Measurements from ENCODE around the gene RHOBTB1.

The RHOBTB1 gene

DNA sequence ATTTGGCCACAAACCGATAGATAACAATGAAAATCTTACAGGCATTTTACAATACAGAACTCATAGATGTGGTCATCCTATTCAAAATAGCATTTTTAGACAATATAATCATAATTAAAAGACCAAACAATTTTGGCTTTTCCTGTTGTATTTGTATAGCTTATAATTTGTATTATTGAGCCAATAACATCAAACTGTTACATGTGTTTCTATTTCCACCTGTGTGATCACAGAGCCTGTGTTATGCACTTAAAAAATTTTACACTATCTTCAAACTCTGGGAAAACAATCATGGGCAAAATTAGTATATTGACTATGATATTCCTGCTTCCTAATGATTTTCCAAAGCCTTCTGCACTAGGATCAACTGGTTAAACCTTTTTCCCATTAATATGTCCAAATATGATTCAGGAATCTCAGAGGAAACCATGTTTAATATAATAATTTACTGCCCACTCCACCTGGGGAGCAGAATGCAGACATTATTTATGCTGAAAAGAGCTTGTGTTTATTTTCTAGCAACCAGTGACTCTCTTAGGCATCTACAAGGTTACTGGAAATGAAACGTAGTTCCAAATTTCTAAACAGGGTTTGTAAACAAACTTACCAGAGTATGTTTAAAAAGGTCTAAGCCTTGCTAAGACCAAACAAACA, 1.7 kb downstream of the RHOBTB1 start:
- no peak for DNase-seq (ENCODE audit: extremely low read depth in 1 of 2, low read depth in 1 of 2)

DNA sequence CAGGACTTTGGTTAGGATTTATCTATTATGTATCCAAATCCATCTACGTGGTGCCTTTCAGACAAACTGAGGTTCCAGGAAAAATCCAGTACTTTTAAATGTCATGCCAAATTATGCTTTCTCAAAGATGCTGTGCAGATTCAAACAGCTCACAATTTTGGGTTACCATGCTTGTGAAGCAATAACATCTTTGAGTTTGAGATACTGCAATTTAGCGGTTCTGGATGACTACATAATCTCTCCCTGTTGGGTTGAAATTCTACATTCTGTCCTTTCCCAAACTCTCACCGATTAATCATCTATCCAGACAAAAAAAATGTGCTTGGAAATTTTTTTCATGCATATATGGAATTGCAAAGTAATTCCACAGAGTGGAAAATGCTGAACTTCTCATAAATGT, 3.5 kb downstream of the RHOBTB1 start:
- no peak for DNase-seq (ENCODE audit: extremely low read depth in 1 of 2, low read depth in 1 of 2)

DNA sequence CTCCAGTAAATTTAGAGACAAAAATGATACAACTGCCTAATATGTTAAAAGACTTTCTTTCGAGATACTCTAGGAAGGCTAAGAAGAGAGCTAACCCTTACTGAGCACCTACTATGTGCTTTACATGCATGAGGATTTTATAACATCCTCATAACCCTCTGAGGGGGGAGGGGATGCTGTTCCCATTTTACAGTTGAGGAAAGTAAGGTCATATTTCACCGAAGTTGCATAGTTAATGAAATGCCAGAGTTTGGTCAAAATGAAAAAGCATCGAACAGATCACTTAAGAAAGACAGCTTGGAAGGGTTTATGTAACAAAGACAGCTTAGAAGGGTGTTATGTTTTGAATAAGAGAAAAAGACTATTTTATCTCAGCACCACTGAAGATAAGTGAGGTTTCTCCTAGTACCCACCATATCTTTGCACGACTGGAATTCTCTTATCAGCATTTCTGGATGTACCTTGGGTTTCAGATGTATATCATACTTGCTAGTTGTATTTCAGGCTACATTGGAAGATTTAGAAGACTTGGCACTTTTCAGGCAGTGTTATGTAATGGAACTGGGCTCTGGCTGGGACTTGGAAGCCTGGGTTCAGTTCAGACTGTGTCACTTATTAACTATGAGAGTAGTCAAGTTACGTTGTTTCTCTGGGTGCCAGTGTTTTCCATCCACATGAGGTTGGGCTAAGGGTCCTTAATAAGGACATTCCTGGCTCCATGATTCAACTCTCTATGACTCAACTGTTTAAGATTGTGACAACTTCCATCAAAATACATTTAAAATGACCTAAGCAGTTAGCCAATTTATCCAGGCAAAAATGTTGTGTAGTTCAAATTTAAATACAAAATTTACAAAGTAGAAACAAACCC, 6.0 kb downstream of the RHOBTB1 start:
- DNase-seq (ENCODE audit: extremely low read depth in 1 of 2, low read depth in 1 of 2): no peak

DNA sequence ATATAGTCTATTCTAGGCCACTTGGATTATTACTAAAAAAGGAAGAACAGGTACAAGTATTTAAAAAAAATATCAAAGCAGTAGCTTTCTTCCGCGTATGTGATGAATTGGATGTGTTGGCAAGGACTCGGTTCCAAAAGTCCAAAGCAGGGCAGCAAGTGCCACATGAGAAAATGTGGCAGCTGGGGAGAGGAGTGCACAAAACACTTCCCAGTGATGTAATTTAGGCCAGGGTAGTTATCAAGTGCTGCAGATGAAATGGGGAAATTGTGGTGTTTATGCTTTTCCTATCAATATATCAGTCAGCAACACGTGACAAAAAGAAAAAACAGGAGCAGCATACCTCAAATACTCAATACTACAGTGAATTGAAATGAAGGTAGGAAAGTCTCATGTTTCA, 7.0 kb downstream of the RHOBTB1 start:
- no peak for DNase-seq (ENCODE audit: extremely low read depth in 1 of 2, low read depth in 1 of 2)

DNA sequence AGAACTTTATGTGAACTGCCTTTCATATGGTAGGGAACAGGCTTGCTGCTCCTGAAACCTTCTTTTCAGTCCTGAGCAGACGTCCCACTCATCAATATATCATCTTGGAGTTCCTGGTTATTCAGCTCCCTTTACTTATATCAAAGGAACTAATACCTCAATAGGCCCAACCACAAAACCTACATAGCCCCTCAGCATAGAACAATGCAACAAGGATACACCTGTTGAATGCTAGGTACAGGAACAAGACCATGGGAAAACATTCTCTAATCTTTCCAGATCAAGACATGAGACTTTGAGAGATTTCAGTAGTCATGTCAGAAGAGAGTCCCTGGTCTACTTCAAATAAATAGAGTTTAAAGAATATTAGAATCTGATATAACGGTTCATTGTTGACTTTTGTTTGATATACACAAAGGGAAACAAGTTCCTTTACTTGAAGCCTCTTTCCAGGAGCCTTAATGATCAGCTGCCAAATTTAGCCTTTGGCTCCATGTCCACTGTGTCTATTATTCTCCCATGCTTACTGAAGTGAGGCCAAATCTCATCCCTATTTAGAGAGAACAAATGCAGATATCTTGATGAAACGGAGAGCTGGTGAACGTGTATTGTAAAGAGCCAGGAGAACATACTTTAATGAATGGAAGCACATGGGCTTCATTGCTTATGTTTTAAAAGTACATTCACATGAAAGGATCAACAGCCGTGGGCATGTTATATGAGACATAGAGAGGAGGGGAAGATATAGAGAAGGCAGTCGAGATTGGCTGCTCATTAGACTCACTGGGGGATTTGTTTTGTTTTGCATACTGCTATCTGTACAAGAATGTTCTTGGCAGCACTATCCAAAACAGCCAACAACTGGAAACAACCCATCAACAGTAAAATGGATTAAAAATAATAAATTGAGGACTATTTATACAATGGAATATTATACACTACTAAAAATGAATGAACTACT, 9.5 kb downstream of the RHOBTB1 start:
- DNase-seq (ENCODE audit: extremely low read depth in 1 of 2, low read depth in 1 of 2): no peak

DNA sequence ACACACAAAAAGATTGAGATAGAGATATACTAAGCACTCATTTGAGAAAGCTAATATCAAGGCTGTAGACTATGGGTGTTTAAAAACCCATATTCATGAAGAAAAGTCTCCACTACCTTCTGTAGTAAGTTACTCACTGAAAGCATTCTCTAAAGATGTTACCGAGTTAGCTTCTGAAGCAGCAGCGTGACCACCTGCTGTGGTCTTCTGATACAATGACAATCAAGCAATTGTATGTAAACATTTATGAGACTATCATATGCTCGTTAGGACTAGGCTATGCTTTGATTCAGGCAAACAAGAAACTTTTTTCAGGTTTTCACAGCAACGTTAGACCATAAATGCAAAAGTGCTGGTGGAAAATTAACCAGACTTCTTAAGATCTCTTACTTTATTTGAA, 11.2 kb downstream of the RHOBTB1 start:
- no peak for DNase-seq (ENCODE audit: extremely low read depth in 1 of 2, low read depth in 1 of 2)

DNA sequence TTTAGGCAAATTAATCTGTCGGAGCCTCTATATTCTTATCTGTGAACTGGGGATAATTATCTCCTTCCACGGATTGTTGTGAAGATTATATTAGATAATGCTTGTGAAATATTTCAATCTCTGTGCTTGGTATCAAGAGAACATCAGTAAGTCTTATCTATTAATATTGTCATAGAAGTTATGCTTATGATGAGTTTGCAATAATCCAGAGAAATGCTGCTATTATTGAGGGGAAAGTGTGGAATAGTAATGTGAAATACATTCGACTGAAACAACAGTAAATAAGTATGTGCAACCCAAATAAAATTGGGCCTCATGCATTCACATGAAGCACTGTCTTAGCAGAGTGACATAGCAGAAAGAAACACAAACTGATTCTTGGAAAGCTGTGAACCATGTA, 13.7 kb downstream of the RHOBTB1 start:
- no peak for DNase-seq (ENCODE audit: extremely low read depth in 1 of 2, low read depth in 1 of 2)

DNA sequence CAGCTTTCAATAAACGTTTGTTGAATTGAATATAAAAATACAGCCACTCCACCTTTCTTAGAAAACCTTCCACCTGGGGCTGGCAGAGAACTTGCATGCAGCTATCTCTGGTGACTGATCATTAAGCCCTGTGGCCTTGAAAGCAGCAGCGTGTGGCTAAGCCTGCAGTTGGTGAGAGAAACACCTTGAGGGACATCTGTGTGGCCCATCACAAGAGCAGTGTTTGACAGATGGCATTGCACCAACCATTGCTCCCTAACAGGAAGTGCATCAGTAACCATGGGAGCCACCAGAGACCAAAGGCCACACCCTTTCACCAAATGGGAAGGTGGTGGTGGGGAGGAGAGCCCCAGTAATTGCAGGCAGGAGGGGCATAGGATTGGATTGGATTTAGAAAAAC, 22.4 kb downstream of the RHOBTB1 start:
- DNase-seq (ENCODE audit: extremely low read depth in 1 of 2, low read depth in 1 of 2): no peak

DNA sequence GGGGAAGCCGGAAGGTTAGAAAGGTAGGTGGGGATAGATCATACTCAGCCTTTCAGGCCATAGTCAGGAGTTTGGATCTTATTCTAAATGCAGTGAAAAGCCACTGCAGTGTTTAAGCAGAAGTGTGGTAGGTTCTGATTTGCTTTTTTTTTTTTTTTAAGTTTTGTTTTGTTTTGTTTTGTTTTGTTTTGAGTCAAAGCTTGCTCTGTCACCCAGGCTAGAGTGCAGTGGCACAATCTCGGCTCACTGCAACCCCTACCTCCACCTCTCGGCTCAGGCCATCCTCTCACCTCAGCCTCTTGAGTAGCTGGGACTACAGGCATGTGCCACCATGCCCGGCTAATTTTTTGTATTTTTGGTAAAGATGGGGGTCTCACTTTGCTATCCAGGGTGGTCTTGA, 23.5 kb downstream of the RHOBTB1 start:
- DNase-seq (ENCODE audit: extremely low read depth in 1 of 2, low read depth in 1 of 2): no peak

DNA sequence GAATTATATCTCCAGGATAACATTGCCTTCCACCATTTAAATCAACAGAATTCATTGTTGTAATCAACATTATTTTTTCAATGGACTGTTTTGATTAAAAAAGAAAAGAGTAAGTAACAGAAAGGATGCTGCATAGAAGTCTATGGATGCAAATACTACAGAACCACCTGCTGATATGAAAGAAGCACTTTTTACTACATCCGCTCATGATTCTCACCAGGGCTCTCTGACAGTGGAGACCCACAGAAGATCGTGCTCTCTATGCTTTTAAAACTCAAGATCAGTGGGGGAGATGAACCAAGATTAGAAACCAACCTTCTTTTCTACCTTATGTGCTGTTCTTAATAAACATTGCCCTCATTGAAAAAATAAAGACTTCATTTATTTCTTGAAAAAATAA, 24.4 kb downstream of the RHOBTB1 start:
- no peak for DNase-seq (ENCODE audit: extremely low read depth in 1 of 2, low read depth in 1 of 2)

DNA sequence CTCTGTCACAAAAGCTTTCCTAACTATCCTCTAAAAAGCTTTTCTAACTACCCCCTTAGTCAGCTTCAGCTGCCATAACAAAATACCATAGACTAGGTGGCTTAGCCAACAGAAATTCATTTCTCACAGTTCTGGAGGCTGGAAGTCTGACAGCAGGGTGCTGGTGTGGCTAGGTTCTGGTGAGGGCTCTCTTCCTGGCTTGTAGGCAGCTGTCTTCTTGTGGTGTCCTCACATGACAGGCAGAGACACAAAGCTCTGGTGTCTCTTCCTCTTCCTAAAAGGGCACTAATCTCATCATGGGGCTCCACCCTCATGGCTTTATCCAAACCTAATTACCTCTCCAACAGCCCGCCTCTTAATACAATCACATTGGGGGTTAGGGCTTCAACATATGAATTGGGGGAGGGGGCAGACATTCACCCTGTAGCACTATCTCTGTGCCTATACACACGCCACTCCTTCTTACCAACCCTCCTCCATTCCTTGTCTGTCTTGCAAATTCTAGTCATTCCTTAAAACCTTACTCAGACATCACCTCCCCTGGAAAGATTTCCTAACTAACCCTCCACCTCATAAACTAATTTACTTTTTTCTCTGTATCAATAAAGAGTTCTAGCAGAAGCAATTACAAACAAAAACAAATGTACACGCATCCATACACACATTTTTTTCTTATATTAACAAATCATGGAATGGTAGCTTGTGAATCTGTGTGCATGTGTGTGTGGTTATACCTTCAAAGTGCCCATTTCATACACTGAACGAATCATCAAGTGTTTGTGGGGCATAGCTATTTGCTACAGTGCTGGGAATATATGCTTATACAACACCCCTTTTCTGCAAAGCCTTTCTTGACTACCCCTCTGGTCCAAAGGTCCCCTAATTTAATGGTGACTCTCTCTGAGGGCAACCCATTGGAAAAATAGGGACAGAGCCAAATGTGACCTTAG, 26.4 kb downstream of the RHOBTB1 start:
- DNase-seq (ENCODE audit: extremely low read depth in 1 of 2, low read depth in 1 of 2): no peak

DNA sequence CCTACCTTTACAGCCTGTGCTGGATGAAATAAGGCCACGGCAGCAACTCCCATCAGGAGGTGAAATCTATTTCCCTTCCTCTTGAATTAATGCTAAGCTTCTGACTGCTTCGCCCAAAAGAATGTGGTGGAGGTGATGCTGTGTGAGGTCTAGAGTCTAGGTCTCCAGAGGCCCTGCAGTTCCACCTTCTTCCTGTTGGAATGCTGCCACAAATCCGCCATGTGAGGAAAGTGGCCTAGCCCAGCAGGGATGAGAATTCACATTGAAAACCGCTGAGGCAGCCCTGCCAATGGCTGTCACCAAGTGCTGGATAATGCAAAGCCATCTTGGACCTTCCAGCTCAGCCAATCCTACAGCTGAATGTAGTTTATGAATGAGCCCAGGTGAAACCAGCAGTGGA, 28.0 kb downstream of the RHOBTB1 start:
- no peak for DNase-seq (ENCODE audit: extremely low read depth in 1 of 2, low read depth in 1 of 2)

DNA sequence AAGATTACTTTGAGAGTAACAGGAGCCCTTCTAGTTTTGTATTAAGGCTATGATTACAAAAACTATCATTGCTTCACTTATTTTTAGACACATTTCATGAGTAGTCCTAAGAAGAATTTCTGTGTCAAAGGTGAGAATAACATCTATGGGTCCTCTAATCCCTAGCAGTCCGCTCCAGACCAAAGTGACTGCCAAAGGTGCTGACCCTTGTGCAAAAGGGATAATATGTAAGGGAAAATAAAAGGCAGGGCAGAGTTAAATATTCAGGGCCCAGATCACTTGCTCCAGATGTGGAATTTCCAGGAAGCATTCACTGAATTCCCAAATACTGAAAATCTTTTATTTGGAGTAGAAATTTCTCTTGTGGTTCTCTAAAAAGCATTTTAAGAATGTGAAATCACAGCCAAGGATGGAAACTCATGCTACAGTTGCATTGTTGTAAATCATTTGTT, 29.3 kb downstream of the RHOBTB1 start:
- no peak for DNase-seq (ENCODE audit: extremely low read depth in 1 of 2, low read depth in 1 of 2)

DNA sequence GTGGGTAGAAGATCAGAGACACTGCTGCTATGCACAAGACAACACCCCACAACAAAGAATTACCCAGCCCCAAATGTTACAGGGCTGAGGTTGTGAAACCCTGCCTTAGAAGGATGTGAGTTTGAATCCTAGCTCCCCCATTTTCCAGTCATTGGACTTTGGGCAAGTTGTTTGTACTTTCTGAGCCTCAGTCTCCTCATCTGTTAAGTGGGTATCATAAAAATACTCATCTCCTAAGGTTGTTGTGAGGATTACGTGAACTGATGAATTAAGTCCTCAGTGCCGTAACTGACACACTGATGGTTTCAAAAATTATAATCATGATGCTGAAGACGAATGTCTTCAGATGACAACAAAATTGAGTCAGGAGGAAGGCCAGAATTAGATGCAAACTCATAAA, 30.3 kb downstream of the RHOBTB1 start:
- no peak for DNase-seq (ENCODE audit: extremely low read depth in 1 of 2, low read depth in 1 of 2)

DNA sequence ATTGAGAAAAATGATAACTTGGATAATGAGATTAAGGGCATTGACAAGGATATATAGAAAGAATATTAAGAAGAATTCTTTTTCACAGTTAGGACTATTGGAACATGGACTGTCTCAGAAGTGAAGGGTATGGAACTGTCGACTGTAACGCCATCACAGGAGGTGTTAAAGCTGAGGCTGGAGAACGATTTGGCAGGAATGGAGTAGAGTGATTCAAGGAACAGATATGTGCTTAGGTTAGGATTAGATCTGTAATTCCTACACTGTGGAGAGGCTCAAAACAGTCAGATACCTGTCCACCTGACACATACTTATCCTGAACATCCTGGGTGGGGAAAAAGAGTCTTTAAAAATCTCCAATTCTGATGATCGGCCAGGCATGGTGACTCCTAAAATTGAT, 30.9 kb downstream of the RHOBTB1 start:
- no peak for DNase-seq (ENCODE audit: extremely low read depth in 1 of 2, low read depth in 1 of 2)

DNA sequence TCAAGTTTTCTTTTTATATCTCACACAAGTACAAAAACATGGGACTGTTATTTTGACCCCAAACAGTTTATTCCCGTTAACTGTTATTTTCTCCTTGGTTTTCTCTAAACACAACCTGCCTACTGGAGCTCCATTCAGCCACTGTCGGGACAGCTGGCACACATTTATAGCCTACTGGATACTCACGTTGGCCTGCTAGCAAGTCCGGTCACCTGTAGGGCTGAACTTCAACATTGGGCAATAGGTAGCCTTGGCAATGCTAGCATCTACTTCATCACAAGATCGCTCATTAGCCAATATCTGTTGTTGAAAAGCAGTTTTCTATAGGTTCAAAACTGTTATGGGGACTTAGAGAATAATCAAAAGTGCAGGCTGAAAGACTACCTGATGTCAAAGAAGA, 32.3 kb downstream of the RHOBTB1 start:
- DNase-seq (ENCODE audit: extremely low read depth in 1 of 2, low read depth in 1 of 2): no peak

DNA sequence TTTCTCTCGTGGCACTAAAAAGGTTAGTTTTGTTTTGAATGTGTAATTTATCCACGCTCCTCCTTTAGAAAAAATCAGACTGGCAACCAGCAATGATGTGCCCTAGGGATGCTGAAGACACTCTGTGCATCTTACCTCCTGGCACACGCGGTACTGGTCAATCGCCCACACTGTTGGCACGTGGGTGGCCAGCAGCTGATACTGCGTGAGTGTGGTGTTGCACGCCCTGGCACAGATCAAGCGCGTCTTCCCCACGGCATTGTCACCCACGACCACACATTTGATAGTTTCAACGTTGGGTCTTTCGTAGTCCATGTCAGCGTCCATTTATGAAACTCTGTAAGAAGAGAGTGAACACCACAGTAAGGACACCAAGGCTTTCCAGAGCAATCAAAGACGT, 32.8 kb downstream of the RHOBTB1 start:
- DNase-seq (ENCODE audit: extremely low read depth in 1 of 2, low read depth in 1 of 2): no peak

DNA sequence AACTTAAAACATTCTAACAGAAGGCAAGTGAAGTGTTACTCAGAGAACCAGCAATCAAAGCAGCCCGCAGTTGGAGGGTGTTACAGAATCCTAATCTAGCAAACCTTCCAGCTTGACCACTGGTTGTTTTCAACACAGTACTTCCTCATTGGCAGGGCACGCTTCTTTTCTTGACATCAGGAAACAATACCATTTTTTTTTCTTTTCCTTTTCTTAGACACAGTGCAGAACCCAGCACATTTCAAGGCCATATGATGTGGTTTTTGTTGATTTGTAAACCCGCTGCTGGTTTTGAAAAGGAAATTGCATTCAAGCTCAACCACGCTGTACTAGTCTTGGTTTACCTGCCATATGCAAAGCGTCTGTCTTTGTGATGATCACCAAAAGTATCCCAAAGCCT, 33.4 kb downstream of the RHOBTB1 start:
- DNase-seq (ENCODE audit: extremely low read depth in 1 of 2, low read depth in 1 of 2): no peak

DNA sequence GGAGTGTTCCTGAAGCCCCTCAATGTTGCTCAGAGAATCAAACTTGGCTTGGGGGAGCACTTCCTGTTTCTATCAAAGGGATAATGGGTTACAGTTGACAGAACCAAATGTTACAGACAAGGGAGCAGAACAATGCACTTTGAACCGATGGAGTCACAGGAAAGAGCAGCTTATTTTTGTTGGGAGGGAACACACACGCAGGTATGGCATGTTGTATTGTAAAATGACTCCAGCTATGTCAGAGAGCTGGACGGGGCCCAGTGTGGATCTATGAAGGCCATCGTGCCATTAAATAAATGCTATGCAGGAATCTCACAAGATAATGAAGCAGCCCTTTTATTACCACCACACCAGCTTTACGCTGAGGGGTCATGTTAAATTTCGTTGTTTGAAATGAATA, 35.1 kb downstream of the RHOBTB1 start:
- DNase-seq (ENCODE audit: extremely low read depth in 1 of 2, low read depth in 1 of 2): no peak

DNA sequence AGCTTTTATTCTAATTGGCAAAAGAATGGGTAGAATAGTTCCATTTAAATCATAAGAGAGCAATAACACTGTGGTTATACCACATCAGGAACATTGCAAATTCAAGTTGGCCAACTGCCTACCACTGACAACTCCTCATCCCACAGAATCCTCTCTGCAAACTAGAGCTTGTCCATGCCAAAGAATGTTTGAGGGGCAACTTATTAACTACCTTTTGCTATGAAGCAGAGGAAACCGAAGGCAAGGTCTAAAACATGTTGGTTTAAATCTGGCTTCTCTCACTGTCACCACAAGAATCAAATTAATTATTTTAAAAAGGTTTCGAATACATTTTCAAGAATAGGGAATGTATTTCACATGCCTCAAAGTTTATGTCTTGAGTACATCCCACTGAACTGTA, 36.0 kb downstream of the RHOBTB1 start:
- no peak for DNase-seq (ENCODE audit: extremely low read depth in 1 of 2, low read depth in 1 of 2)
